K562 (cell line): Measurements from ENCODE around the gene TYSND1. TPM values are rescaled to one million over a fixed set of nuclear protein-coding genes. Genes with fewer than 3 reads are reported as not detected.

ENCODE experiments used
- ESRRA ChIP-seq: fragments of 450-650 bp; IDR thresholded peaks from 2 replicates; pipeline ENCODE4 v1.6.1; 2014; ENCODE audit warnings: low read depth, mild to moderate bottlenecking, moderate library complexity, borderline replicate concordance
- MBD2 ChIP-seq: sonication (generic); IDR thresholded peaks from 2 replicates; pipeline ENCODE4 v1.6.1; 2016; ENCODE audit warnings: low read depth, borderline replicate concordance
- MGA ChIP-seq: fragments of 450-650 bp; IDR thresholded peaks from 2 replicates; pipeline ENCODE4 v1.6.1; 2016; ENCODE audit warnings: mild to moderate bottlenecking, moderate library complexity
- RBFOX2 ChIP-seq: fragments of 200-400 bp; formaldehyde crosslinking; IDR thresholded peaks from 2 replicates; pipeline ENCODE4 v1.6.1; 2017; ENCODE audit warnings: low read depth, mild to moderate bottlenecking, low read length, moderate library complexity
- ZBTB11 ChIP-seq, 3 experiments: fragments of 200-800 bp in 1 of 3; fragments of 250-450 bp in 1 of 3; fragments of 450-650 bp in 1 of 3; sonication (Bioruptor Pico) in 1 of 3; sonication (Bioruptor generic) in 1 of 3; formaldehyde crosslinking in 1 of 3; IDR thresholded peaks; 2 replicates each; pipeline versions ENCODE4 v1.6.1 to v1.8.0; 2016 to 2022; ENCODE audit warnings: mild to moderate bottlenecking in 2 of 3, missing genetic modification characterization in 2 of 3, missing compliant biosample characterization in 1 of 3, moderate library complexity in 1 of 3
- ZNF740 ChIP-seq, 3 experiments: fragments of 200-800 bp in 1 of 3; sonication (Bioruptor generic) in 1 of 3; sonication (generic) in 1 of 3; formaldehyde crosslinking in 1 of 3; IDR thresholded peaks; 2 replicates each; pipeline versions ENCODE4 v1.6.1 to v1.8.0; 2016 to 2022; ENCODE audit warnings: mild to moderate bottlenecking in 2 of 3, missing compliant biosample characterization in 2 of 3, missing genetic modification characterization in 2 of 3, missing genetic modification reagents in 1 of 3
- polyA plus RNA-seq, 8 experiments: library from polyadenylated mRNA; depleted of rRNA in 4 of 8; stranded (reverse) in 5 of 8; unstranded in 3 of 8; fragments of >200 nt; fragmentation: Nextera tagmentation in 2 of 8; fragmentation: Illumina TruSeq in 1 of 8; extraction: Ambion mirVana in 2 of 8; extraction: Trizol in 1 of 8; gene quantifications; 2 replicates each; pipeline versions ENCODE4 v1.2.1 to v1.2.3, GENCODE V29; 2011 to 2014; ENCODE audit warnings: inconsistent platforms in 1 of 8, missing spikeins in 1 of 8
- total RNA-seq, 7 experiments: library from RNA; depleted of rRNA in 6 of 7; stranded (reverse); fragments of >200 nt in 6 of 7; fragmentation: Illumina TruSeq in 2 of 7; extraction: Trizol in 2 of 7; gene quantifications; 2 replicates each; pipeline versions ENCODE4 v1.2.1 to v1.2.3, GENCODE V29; 2011 to 2021; ENCODE audit warnings: low replicate concordance in 1 of 7

Gene TYSND1
- total and polyA plus RNA-seq, 9 of the 15 experiments (the other 6 are each of a cell fraction or from before 2014, with no cell fraction given), result 0.60 to 2.0 (median 1.3) TPM

DNA sequence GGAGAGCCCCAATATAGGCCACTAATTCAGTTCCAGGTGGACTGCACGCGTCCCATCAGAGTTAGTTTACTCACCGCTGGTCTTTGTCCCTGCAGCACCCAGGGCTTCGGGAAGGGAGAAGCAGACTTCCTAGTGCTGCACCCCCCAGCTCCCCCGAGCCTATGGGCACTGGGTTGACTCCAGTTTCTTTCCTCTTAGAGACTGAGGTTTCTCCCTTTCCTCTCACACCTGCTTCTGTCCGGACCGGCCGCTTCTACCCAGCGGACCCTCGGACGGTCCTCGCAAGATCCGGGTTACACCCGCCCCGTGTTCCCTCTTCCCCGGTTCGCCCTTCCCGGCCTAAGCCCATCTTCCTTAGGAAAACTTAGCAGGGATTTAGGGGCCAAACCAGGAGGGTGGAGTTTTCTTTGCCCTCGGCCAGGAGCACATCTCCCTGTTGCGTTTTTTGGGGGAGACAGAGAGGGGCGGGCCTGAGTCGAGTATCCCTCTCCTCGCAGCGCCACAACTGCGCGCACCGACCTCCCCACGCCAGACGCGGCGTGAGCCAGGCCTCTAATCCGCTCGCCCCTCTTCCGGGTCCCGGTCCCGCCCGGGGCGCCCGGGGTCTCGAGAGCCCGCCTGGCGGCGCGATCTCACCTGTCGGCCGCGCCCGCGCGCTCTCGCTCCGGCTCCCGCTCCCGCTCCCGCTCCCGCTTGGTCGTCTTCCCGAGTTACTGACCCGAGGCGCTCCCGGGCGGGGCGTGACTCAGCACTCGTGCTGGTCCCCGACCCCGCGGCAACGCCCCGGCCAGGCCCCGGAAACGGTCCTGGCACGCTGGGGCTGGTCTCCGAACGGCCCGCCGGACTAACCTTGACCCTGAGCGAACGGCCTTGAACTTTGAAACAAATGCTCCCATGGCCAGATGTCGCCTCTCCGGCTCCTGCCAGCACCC, 14.1 kb downstream of the TYSND1 start, which contains the start of gene AIFM2 (continued):
- TF ChIP-seq ZBTB11 (CRISPR knock-in tag; IDR thresholded peaks at IDR 0.05) (peak in 2 of 3 experiments; percentile 41 to 59; a peak in 2 of 6 replicates), RBFOX2 (peak; percentile 89), ZNF740 (CRISPR knock-in tag; IDR thresholded peaks at IDR 0.05) (peak; percentile 21; the same call in 1 of the 2 replicates), ZNF740 (tag; IDR thresholded peaks at IDR 0.05) (no peak), MGA (peak; percentile 67; the same call in 1 of the 2 replicates), ESRRA (peak; percentile 99), MBD2 (no peak)
